Lower leg skin (tissue), 3 donors: ENCODE measurements around the gene SON.

Experiments
- CTCF ChIP-seq, 3 donors: fragments of 450-650 bp; IDR thresholded peaks; one replicate each; pipeline ENCODE4 v1.5.1; 2016; ENCODE audit warnings: antibody characterized with exemption in 3 of 3, mild to moderate bottlenecking in 3 of 3, moderate library complexity in 2 of 3
- POLR2A ChIP-seq, 2 donors: fragments of 450-650 bp; IDR thresholded peaks; one replicate each; pipeline ENCODE4 v1.6.1; 2016 to 2017; ENCODE audit warnings: antibody characterized with exemption in 2 of 2, mild to moderate bottlenecking in 1 of 2, moderate library complexity in 1 of 2

- TF ChIP-seq POLR2A (IDR thresholded peaks at IDR 0.05) (no peak), CTCF (IDR thresholded peaks at IDR 0.05) (no peak)
Measured at GRCh38 chr21:33618407-33618806, 75.6 kb downstream of the SON start.
